Nucleus accumbens (tissue), 56 donors: Measurements from ENCODE around the gene SLC10A6.

Source experiments
- DNase-seq, 56 donors: peaks; one replicate each; lab custom pipeline; 2025; lab: John Stamatoyannopoulos, UW

The SLC10A6 gene

DNA sequence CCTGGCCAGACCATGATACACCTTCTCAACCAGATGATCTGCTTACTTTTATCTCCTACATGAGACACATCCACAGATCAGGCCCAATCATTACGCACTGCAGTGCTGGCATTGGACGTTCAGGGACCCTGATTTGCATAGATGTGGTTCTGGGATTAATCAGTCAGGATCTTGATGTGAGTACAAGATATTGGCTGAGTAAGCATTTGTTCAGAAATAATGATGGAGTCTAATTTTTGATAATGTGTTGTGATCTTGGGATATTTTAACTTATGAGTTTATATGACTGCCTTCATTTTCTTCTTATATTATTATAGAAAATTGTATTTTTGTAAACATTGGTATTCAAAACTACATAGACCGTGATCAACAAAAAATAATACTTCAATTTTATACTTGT lies 39.4 kb downstream of the SLC10A6 start:
- DNase-seq = no peak

DNA sequence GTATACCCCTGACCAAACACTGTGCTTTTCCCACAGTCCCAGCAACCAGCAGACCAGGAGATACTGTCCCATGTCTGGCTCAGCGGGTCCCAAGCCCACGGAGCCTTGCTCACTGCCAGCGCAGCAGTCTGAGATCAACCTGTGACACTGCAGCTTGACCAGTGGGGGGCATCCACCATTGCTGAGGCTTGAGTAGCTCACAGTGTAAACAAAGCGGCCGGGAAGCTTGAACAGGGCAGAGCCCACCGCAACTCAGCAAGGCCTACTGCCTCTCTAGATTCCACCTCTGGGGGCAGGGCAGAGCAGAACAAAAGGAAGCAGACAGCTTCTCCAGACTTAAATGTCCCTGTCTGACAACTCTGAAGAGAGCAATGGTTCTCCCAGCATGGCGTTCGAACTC lies 58.1 kb downstream of the SLC10A6 start:
- DNase-seq = no peak

DNA sequence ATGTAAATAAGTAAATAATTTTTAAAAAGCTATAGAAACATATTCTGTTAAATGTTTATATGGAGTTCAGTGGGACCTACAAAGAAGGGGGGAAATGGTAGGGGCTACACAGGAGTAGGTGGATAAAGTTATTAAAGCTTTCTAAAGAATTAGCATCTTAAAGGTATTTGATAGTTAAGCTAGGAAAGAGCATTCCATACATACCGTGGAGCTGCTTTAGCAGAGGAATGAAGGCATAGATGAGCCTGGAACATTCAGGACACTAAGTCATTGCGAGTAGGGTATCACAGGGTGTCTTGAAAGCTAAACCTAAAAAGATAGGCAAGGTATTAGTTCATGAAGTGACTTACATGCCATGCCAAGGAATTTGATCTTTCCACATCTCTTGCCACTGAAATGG lies 60.4 kb downstream of the SLC10A6 start:
- DNase-seq = no peak

DNA sequence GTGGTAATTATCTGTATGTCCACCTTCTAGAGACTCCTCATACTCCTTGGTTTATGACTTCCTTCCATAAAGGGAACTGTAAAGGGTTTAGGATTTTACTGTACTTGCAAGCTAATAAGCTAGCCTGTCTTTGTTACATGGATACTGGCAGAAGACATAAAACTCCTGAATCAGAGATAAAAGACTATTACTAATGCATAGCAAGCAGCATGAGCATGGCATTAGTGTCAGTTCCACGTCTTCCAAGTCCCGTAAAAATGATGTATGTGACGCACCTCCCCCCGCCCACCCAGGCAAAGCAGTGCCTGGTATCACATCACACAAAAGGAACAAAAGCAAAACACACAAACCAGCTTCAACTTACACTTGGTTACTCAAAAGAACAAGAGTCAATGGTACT lies 71.0 kb downstream of the SLC10A6 start:
- DNase-seq = peak in 1 of 56 donors; percentile 22

DNA sequence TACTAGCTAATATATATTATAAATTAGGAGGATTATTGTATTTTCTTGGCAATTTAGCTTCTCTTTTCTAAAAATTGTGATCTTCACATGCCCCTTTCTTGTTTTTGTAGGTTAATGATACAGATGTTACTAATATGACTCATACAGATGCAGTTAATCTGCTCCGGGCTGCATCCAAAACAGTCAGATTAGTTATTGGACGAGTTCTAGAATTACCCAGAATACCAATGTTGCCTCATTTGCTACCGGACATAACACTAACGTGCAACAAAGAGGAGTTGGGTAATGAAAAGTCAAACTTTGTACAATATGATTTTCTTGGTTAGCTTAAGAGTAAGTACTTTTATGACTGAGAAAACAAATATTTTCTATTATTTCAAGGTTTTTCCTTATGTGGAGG lies 74.1 kb downstream of the SLC10A6 start:
- DNase-seq = no peak
